GM18951 (cell line): Measurements from ENCODE around the gene CKS2.

Experiments
- POLR2A ChIP-seq: IDR thresholded peaks from 4 replicates; pipeline ENCODE4 v1.6.1; 2011; ENCODE audit warnings: mild to moderate bottlenecking; ENCODE audit not compliant: insufficient read length, insufficient read depth; ENCODE audit errors: extremely low read depth
- in situ Hi-C: fragments of 300-500 bp; cut with MboI; formaldehyde crosslinking; loops from one replicate; pipeline ENCODE4 v1.12.0; 2022; ENCODE audit warnings: low sequenced_read_pairs, mixed read lengths, inconsistent platforms; ENCODE audit not compliant: unreplicated experiment

Gene CKS2

GRCh38 chr9:89346696-89347095 lies 35.7 kb downstream of the CKS2 start:
- TF ChIP-seq POLR2A: no peak
- in situ Hi-C loops: no loop called here

- in situ Hi-C loops: no loop called here
- no peak for TF ChIP-seq POLR2A
These were observed 36.7 kb downstream of the CKS2 start for GRCh38 chr9:89347651-89348050.

- in situ Hi-C loops: no loop called here
- TF ChIP-seq POLR2A: no peak
These were observed 38.6 kb downstream of the CKS2 start for GRCh38 chr9:89349607-89350006.

- in situ Hi-C loops: no loop called here
These were observed 40.1 kb downstream of the CKS2 start for GRCh38 chr9:89350988-89351557.

GRCh38 chr9:89351584-89352300 lies 40.7 kb downstream of the CKS2 start:
- no peak for TF ChIP-seq POLR2A
- in situ Hi-C loops: no loop called here

More at GRCh38 chr9:89350988-89351557, 40.1 kb downstream of the CKS2 start:
- no peak for TF ChIP-seq POLR2A

GRCh38 chr9:89352451-89352850 lies 41.5 kb downstream of the CKS2 start:
- in situ Hi-C loops: no loop called here
- no peak for TF ChIP-seq POLR2A

- no peak for TF ChIP-seq POLR2A
- in situ Hi-C loops: no loop called here
These were observed 42.1 kb downstream of the CKS2 start for GRCh38 chr9:89352874-89353649.

- in situ Hi-C loops: no loop called here
- TF ChIP-seq POLR2A: no peak
These were observed 43.0 kb downstream of the CKS2 start for GRCh38 chr9:89353989-89354388.

- no peak for TF ChIP-seq POLR2A
These were observed 43.5 kb downstream of the CKS2 start for GRCh38 chr9:89354471-89354870.

GRCh38 chr9:89356782-89357181 lies 45.8 kb downstream of the CKS2 start:
- in situ Hi-C loops: no loop called here
- no peak for TF ChIP-seq POLR2A

More at GRCh38 chr9:89354471-89354870, 43.5 kb downstream of the CKS2 start:
- in situ Hi-C loops: no loop called here

- no peak for TF ChIP-seq POLR2A
- in situ Hi-C loops: no loop called here
These were observed 46.6 kb downstream of the CKS2 start for GRCh38 chr9:89357331-89358197.

GRCh38 chr9:89358376-89358916 lies 47.5 kb downstream of the CKS2 start:
- in situ Hi-C loops: no loop called here
- no peak for TF ChIP-seq POLR2A
